ENCODE data around the gene USP36.

DNA sequence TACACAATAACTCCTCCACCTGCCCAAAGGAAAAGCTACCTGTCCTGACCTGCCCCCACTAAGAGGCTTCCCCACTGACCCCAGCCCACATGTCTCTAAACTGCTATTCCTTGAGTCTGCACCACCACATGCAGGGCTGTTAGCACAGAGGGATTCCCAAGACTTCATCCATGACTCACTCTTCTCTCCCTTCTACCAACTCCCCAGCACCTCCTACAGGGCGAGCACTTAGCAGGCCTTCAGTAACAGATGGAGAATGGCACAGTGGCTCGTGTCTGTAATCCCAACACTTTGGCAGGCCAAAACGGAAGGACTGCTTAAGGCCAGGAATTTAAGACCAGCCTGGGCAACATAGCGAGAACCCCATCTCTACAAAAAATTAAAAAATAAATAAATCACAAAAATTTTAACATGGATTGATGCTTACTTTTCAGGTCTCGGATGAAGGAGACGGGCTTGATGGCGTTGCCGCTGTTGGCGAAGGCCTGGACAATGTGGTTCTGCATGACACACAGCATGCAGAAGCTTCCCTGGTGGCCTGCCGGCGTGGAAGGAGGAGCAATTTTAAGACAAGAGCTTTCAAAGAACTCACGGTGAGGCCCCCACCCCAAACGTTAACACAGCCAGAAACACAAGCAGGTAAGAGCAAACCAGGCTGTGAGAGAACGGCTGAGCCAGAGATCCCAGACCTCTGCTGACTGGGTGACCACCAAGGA, 12.0 kb downstream of the USP36 start:
- TF ChIP-seq, protein P1, sequence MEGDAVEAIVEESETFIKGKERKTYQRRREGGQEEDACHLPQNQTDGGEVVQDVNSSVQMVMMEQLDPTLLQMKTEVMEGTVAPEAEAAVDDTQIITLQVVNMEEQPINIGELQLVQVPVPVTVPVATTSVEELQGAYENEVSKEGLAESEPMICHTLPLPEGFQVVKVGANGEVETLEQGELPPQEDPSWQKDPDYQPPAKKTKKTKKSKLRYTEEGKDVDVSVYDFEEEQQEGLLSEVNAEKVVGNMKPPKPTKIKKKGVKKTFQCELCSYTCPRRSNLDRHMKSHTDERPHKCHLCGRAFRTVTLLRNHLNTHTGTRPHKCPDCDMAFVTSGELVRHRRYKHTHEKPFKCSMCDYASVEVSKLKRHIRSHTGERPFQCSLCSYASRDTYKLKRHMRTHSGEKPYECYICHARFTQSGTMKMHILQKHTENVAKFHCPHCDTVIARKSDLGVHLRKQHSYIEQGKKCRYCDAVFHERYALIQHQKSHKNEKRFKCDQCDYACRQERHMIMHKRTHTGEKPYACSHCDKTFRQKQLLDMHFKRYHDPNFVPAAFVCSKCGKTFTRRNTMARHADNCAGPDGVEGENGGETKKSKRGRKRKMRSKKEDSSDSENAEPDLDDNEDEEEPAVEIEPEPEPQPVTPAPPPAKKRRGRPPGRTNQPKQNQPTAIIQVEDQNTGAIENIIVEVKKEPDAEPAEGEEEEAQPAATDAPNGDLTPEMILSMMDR (IDR thresholded peaks at IDR 0.05), result no peak
- TF ChIP-seq POLR2A (IDR thresholded peaks at IDR 0.05), result no peak

All from right lobe of liver (tissue), 4 donors.